ENCODE measurements around the gene STK11IP. TPM values are rescaled to one million over a fixed set of nuclear protein-coding genes. Genes with fewer than 3 reads are reported as not detected.
A peak's percentile ranks its signal among the peaks of the same experiment; 100 is the strongest.

Gene STK11IP
- total RNA-seq, 1 experiment from 2014 or later, result 14.0 TPM

GRCh38 chr2:219581346-219581745, 16.3 kb upstream of the STK11IP start:
- no peak for DNase-seq (ENCODE audit: low read depth)

GRCh38 chr2:219591091-219591490, 6.6 kb upstream of the STK11IP start:
- no peak for DNase-seq (ENCODE audit: low read depth)

- no peak for DNase-seq (ENCODE audit: low read depth)
These were observed 4.9 kb upstream of the STK11IP start for GRCh38 chr2:219592736-219593135.

DNA sequence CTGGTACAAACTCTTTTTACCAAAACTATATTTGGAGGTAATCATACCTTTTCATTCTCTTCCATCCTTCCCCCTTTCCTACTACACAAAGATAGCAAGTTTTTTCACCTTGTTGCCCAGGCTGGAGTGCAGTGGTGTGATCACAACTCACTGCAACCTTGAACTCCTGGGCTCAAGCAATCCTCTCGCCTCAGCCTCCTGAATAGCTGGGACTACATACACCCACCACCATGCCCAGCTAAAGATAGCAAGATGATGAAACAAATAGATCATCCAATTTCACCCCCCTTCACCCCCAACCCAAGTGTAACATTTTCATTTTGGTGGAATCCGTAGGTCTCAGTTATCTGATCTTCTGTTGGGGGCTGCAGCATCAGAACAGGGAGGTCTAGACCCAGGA, 4.5 kb upstream of the STK11IP start:
- no peak for DNase-seq (ENCODE audit: low read depth)

DNA sequence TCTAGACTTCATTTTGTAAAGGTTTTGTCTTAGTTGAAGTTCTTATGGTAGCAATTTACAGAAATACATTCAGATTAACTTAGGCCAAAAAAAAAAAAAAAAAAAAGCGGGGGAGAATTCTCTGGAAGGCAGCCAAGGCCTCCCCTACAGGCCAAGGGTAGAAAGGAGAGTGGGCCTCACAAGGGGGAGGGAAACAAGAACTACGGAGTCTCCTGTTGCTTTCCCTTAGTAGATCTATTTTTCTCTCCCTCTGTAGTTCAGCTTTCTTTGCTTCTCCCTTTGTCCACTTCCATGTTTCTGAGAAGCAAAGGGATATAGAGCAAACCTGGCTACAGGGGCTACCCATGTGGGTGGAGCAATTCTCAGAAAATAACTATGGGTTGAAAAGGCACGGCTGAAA, 2.4 kb upstream of the STK11IP start:
- peak; percentile 41 for DNase-seq (ENCODE audit: low read depth)

DNA sequence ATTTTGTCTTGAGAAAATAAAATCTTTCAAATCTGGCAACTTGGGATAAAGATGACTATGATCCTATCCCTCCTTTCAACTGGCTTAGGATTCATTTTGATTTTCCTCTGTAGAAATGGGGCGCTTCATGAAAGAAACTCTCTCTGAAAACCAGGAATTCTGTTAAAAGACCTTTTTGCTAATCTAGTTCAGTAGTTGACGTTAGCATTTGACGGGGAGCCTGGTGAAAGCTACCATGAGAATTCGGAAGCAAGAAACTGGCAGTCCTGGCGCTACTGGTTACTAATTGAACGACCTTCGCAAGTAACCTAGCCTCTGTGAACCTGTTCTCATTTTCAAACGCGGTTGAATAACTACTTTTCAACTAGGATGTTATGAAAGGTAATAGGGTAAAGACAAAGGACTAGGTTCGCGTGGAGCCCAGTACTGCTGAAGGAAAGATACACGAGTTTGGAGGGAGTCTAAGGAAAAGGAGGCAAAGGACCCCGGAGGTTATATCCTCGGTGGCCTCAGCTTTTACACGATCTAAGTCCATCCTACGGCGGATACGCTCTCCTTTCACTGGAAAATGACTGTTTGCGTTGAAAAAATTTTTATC, 604 bp upstream of the STK11IP start:
- DNase-seq (ENCODE audit: low read depth), result peak; percentile 17

- DNase-seq (ENCODE audit: low read depth), result peak; percentile 19
These were observed 836 bp downstream of the STK11IP start for GRCh38 chr2:219598308-219599078.

DNA sequence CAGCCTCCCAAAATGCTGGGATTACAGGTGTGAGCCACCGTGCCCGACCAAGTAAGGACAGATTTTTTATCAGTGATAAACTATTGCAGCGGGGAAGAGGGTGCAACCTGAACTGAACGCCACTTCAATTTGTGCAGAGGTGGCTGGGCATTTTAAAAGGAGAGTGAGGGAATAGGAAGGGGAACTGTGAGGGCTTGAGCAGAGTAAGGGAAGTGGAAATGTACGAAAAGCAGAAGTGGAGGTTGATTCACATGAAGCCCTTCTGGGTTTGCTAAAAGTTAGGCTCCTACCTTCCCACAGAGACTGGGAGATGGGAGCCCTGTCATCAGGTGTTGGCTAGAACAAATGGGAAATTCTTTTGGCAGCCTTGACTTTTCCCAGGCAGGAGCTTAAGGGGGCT, 6.1 kb downstream of the STK11IP start:
- DNase-seq (ENCODE audit: low read depth), result no peak

- DNase-seq (ENCODE audit: low read depth), result no peak
These were observed 7.9 kb downstream of the STK11IP start for GRCh38 chr2:219605607-219605954.

- DNase-seq (ENCODE audit: low read depth), result no peak
These were observed 10.3 kb downstream of the STK11IP start for GRCh38 chr2:219607931-219608330.

- DNase-seq (ENCODE audit: low read depth), result no peak
These were observed 10.8 kb downstream of the STK11IP start for GRCh38 chr2:219608399-219608964.

DNA sequence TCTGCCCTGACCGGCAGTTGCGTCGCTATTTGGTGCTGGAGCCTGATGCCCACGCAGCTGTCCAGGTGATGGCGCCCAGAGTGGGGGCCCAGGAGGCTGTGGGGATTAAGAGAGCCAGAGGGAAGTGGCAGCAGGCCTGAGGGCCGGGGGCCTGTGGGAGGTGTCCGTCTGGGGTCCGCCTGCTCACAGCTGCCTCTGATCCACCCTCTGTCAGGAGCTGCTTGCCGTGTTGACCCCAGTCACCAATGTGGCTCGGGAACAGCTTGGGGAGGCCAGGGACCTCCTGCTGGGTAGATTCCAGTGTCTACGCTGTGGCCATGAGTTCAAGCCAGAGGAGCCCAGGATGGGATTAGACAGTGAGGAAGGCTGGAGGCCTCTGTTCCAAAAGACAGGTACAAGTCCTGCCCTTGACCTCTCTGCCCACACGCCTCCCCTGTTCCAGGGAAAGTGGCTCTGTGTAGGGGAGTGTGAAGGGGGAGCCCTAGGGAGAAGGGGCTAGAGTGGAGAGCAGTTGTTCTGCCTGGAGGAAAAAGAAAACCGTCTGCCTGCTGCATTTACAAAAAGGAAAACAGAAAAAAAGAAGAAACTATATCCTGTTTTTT, 11.6 kb downstream of the STK11IP start:
- no peak for DNase-seq (ENCODE audit: low read depth)

- DNase-seq (ENCODE audit: low read depth), result no peak
These were observed 13.6 kb downstream of the STK11IP start for GRCh38 chr2:219611306-219611705.

DNA sequence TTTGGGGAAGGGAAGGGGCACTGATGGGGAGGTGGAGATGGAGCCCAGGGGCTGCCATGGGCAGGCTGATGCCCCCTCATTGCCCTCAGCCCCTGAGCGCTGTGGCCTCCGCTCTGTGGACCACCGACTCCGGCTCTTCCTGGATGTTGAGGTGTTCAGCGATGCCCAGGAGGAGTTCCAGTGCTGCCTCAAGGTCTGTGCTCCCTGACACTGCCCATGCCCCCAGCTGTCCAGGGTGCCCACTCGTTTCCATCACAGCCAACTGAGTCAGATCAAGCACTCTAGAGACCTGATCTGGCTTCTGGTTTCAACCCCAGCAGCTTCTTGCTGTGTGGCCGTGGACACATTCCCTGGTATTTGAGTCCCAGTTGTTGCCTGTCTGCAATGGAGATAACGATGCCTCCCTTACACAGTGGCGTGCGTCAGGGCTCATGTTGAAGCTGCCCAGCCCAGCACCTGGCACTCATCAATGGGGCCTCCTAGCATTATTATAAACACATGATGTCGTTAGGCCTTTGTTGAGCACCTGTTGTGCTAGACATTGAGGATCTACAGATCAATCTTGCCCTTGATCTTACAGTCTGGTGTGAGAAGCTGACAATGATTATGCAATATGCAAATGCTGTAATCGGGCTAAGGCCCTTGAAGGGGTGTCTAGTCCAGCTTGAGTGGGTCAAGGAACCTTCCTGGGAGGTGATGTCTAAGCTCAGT, 14.4 kb downstream of the STK11IP start:
- no peak for DNase-seq (ENCODE audit: low read depth)

DNA sequence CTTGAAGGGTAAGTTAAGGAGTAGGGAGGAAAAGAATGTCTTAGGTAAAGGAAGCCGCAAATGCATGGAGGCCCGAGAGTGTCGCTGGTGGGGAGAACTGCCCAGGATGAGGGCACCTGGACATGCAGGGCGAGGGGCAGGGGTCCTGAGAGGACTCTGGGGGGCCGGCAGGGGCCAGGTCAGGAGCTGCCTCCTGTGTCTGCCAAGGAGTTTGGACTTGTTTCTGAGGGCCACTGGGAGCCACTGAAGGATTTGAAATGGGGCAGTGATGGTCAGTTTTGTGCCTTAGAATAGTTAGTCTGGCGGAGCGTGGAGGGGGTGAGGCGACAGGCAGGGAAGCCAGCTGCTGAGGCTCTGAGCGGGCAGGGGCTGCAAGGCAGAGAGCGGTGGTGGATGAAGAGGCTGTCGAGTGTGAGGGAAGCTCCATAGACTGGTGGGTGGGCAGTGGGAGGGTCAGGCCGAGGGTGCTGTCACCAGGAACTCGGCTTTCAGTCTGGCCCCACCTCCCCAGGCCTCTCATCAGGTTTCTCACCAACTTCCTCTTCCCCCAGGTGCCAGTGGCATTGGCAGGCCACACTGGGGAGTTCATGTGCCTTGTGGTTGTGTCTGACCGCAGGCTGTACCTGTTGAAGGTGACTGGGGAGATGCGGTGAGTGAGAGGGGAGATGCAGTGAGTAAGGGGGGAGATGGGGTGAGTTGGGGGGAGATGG, 15.1 kb downstream of the STK11IP start:
- no peak for DNase-seq (ENCODE audit: low read depth)

DNA sequence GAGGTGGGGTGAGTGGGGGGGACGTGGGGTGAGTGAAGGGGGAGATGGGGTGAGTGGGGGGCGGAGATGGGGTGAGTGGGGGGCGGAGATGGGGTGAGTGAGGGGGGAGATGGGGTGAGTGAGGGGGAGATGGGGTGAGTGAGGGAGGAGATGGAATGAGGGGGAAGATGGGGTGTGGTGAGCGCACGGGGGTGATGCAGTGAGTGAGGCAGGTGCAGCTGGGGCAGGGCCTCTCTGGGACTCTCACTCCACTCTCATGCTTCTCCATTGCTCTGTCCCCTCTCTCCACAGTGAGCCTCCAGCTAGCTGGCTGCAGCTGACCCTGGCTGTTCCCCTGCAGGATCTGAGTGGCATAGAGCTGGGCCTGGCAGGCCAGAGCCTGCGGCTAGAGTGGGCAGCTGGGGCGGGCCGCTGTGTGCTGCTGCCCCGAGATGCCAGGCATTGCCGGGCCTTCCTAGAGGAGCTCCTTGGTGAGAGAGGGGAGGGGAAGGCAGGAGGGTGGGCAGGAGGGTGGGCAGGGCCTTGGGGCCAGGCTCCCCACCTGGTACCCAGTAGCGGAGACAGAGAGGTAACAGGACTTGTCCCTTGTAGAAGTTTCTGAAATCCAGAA, 15.9 kb downstream of the STK11IP start:
- no peak for DNase-seq (ENCODE audit: low read depth)

GRCh38 chr2:219614076-219614860, 16.6 kb downstream of the STK11IP start:
- DNase-seq (ENCODE audit: low read depth), result no peak

DNA sequence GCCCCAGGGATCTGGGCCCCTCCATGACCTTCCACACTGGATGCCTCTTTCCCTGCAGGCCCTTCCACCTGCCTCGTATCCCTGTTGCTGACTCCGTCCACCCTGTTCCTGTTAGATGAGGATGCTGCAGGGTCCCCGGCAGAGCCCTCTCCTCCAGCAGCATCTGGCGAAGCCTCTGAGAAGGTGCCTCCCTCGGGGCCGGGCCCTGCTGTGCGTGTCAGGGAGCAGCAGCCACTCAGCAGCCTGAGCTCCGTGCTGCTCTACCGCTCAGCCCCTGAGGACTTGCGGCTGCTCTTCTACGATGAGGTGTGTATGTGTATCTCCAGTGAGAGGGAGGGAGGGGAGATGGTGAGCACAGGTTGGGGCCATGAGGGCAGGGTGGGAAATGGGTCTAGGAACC, 17.4 kb downstream of the STK11IP start:
- no peak for DNase-seq (ENCODE audit: low read depth)

DNA sequence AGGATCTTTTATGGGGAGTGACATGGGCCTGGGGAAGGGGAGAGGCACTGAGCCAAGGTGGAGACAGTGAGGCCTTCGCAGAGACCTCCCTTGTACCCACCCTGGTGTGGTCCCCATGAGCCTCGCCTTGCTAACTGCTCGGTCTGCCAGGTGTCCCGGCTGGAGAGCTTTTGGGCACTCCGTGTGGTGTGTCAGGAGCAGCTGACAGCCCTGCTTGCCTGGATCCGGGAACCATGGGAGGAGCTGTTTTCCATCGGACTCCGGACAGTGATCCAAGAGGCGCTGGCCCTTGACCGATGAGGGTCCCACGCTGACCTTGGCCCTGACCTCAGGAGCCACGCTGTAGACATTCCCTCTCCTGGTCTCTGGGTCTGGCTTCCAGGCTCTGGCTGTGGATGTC, 18.2 kb downstream of the STK11IP start:
- DNase-seq (ENCODE audit: low read depth), result no peak

- DNase-seq (ENCODE audit: low read depth), result no peak
These were observed 18.9 kb downstream of the STK11IP start for GRCh38 chr2:219616550-219616949.

Data from Daoy (cell line).